Uterus (tissue), 4 donors: ENCODE results near the gene DEPDC5. TPM values are rescaled to one million over a fixed set of nuclear protein-coding genes. Genes with fewer than 3 reads are reported as not detected.

Source experiments
- DNase-seq, 2 donors: peaks; one replicate each; pipeline ENCODE4 v3.0.0-alpha.2; 2019 to 2020
- H3K27ac ChIP-seq, 2 donors: fragments of 200-600 bp; sonication (generic); 1 replicate in 1 of 2; 2 replicates in 1 of 2; pipeline ENCODE4 v1.5.1; 2016 to 2018
- H3K27me3 ChIP-seq, 2 donors: fragments of 200-600 bp; sonication (generic); one replicate each; pipeline ENCODE4 v1.5.1; 2018 to 2019; ENCODE audit warnings: control low read depth in 1 of 2
- H3K36me3 ChIP-seq, 2 donors: fragments of 200-600 bp; sonication (generic); one replicate each; pipeline ENCODE4 v1.5.1; 2019; ENCODE audit warnings: control low read depth in 1 of 2
- H3K4me1 ChIP-seq, 2 donors: fragments of 200-600 bp; sonication (generic); one replicate each; pipeline ENCODE4 v1.5.1; 2018 to 2019; ENCODE audit warnings: control low read depth in 1 of 2
- H3K4me3 ChIP-seq, 2 donors: fragments of 200-600 bp; sonication (generic); 1 replicate in 1 of 2; 2 replicates in 1 of 2; pipeline ENCODE4 v1.5.1; 2018 to 2019; ENCODE audit warnings: mild to moderate bottlenecking in 1 of 2
- H3K9me3 ChIP-seq, 2 donors: fragments of 200-600 bp; sonication (generic); one replicate each; pipeline ENCODE4 v1.5.1; 2019; ENCODE audit warnings: control low read depth in 1 of 2
- CTCF ChIP-seq, 4 experiments: fragments of 200-600 bp in 2 of 4; fragments of 450-650 bp in 2 of 4; sonication (generic) in 2 of 4; IDR thresholded peaks; one replicate each; pipeline ENCODE4 v1.5.1; 2016 to 2019; ENCODE audit warnings: antibody characterized with exemption in 4 of 4, mild to moderate bottlenecking in 2 of 4, moderate library complexity in 1 of 4
- POLR2A ChIP-seq, 2 donors: fragments of 450-650 bp; IDR thresholded peaks; one replicate each; pipeline ENCODE4 v1.6.1; 2016; ENCODE audit warnings: antibody characterized with exemption in 2 of 2, mild to moderate bottlenecking in 1 of 2, moderate library complexity in 1 of 2
- intact Hi-C: fragments of 100-400 bp; cut with DNase I; formaldehyde crosslinking; loops from one replicate; pipeline ENCODE4 v1.15.1; 2023; ENCODE audit warnings: low total_unique reads
- total RNA-seq, 4 donors: library from RNA; depleted of rRNA in 3 of 4; stranded (reverse); fragments of >200 nt in 3 of 4; gene quantifications; one replicate each; pipeline versions ENCODE4 v1.1.0 to v1.2.4, GENCODE V29; 2014 to 2023
- donor health status: DM: yes; HTN: yes; CAD: no.

The DEPDC5 gene
- total RNA-seq, 4 donors from 2014 or later, result 9.1 to 180 (median 37.2) TPM

GRCh38 chr22:31869739-31870138 lies 115.9 kb downstream of the DEPDC5 start:
- Histone ChIP-seq H3K9me3 (no peaks in the 10 kb centered on the region), H3K27ac (no peak overlapping the region), H3K36me3 (no peaks in the 10 kb centered on the region), H3K27me3 (no peaks in the 10 kb centered on the region), H3K4me1 (no peaks in the 10 kb centered on the region), H3K4me3 (no peak overlapping the region)
- intact Hi-C loops, result no loop called here
- TF ChIP-seq CTCF (IDR thresholded peaks at IDR 0.05) (no peak), POLR2A (IDR thresholded peaks at IDR 0.05) (no peak)
- DNase-seq, result no peak

GRCh38 chr22:31870890-31871289 lies 117.1 kb downstream of the DEPDC5 start:
- H3K27ac ChIP-seq, result no peak overlapping the region
- no peak for DNase-seq
- intact Hi-C loops, result no loop called here
- no peaks in the 10 kb centered on the region for H3K36me3 ChIP-seq
- H3K27me3 ChIP-seq, result no peaks in the 10 kb centered on the region
- no peak overlapping the region for H3K4me3 ChIP-seq
- H3K9me3 ChIP-seq, result no peaks in the 10 kb centered on the region
- TF ChIP-seq CTCF (IDR thresholded peaks at IDR 0.05), result no peak
- no peak for TF ChIP-seq POLR2A (IDR thresholded peaks at IDR 0.05)
- no peaks in the 10 kb centered on the region for H3K4me1 ChIP-seq

GRCh38 chr22:31871480-31871879 lies 117.7 kb downstream of the DEPDC5 start:
- TF ChIP-seq POLR2A (IDR thresholded peaks at IDR 0.05) (no peak), CTCF (IDR thresholded peaks at IDR 0.05) (no peak)

GRCh38 chr22:31872209-31872608 lies 118.4 kb downstream of the DEPDC5 start:
- Histone ChIP-seq H3K27me3 (no peaks in the 10 kb centered on the region), H3K36me3 (no peaks in the 10 kb centered on the region), H3K27ac (no peak overlapping the region), H3K4me1 (no peaks in the 10 kb centered on the region), H3K4me3 (no peak overlapping the region), H3K9me3 (no peaks in the 10 kb centered on the region)
- no peak for DNase-seq
- intact Hi-C loops, result no loop called here
- TF ChIP-seq CTCF (IDR thresholded peaks at IDR 0.05), result no peak
- no peak for TF ChIP-seq POLR2A (IDR thresholded peaks at IDR 0.05)

More at GRCh38 chr22:31871480-31871879, 117.7 kb downstream of the DEPDC5 start:
- no peaks in the 10 kb centered on the region for H3K27me3 ChIP-seq
- H3K9me3 ChIP-seq, result no peaks in the 10 kb centered on the region
- no peaks in the 10 kb centered on the region for H3K4me1 ChIP-seq
- no peaks in the 10 kb centered on the region for H3K36me3 ChIP-seq
- no peak overlapping the region for H3K27ac ChIP-seq
- no peak for DNase-seq
- intact Hi-C loops, result no loop called here
- no peak overlapping the region for H3K4me3 ChIP-seq

- intact Hi-C loops, result no loop called here
- no peak for DNase-seq
- H3K36me3 ChIP-seq, result no peaks in the 10 kb centered on the region
These were observed 121.0 kb downstream of the DEPDC5 start for GRCh38 chr22:31874821-31875220.

More at GRCh38 chr22:31874821-31875220, 121.0 kb downstream of the DEPDC5 start:
- Histone ChIP-seq H3K27me3 (no peaks in the 10 kb centered on the region), H3K9me3 (no peaks in the 10 kb centered on the region), H3K27ac (no peak overlapping the region), H3K4me1 (no peaks in the 10 kb centered on the region), H3K4me3 (no peak overlapping the region)
- TF ChIP-seq CTCF (IDR thresholded peaks at IDR 0.05), result no peak
